Measurements from ENCODE around the gene SLC22A1. TPM values are rescaled to one million over a fixed set of nuclear protein-coding genes. Genes with fewer than 3 reads are reported as not detected.

The SLC22A1 gene
- total and polyA plus RNA-seq, 2 of the 8 experiments (the other 6 are each of a cell fraction or from before 2014, with no cell fraction given) = 0.12 to 0.45 TPM

DNA sequence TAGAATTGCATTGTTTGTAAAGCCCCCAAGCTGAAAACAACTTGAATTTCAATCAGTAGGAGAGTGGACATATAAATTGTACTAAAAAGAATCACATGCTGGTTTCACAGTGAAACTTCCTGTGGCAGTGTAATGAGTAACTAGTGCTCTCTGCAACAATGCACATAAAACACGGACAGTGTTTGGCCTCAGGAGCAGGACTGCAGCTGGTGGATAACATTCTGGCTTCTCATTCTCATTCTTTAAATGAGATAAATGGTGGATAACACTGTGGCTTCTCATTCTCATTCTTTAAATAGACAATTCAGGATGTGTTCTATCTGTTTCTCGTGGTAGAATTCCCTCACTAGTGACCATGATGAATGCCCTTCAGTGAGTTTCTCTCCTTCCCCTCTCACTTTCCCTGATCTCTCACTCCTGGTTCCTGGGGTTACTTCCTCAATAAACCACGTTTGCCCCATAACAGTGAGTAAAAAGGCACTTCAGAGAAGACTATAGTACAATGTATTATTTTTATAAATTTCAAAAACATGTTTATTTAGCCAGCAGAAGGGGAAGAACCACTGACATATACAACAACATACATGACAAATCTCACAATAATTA is 77.1 kb downstream of the SLC22A1 start (continued):
- TF ChIP-seq POLR2AphosphoS5 (IDR thresholded peaks at IDR 0.05; ENCODE audit: low read depth, low read length) = no peak
- TF ChIP-seq RXRA (IDR thresholded peaks at IDR 0.05; ENCODE audit: insufficient read depth, low read depth, low read length) = no peak
